GM23248 (cell line): ENCODE results near the gene SNRPB. TPM values are rescaled to one million over a fixed set of nuclear protein-coding genes. Genes with fewer than 3 reads are reported as not detected.

Source experiments
- DNase-seq: peaks from one replicate; pipeline ENCODE4 v3.0.0-alpha.2; 2015
- H2AFZ ChIP-seq: fragments of 200-600 bp; sonication (generic); 2 replicates; pipeline ENCODE4 v1.6.1; 2016; ENCODE audit warnings: antibody characterized with exemption
- H3F3A ChIP-seq: fragments of 200-600 bp; sonication (generic); 2 replicates; pipeline ENCODE4 v1.6.1; 2016; ENCODE audit warnings: mild to moderate bottlenecking, antibody characterized with exemption, mixed run types; ENCODE audit not compliant: insufficient read depth
- H3K27ac ChIP-seq: fragments of 200-600 bp; sonication (generic); 2 replicates; pipeline ENCODE4 v1.5.1; 2016; ENCODE audit warnings: mild to moderate bottlenecking
- H3K27me3 ChIP-seq: fragments of 200-600 bp; sonication (generic); replicated peaks from 2 replicates; pipeline ENCODE4 v1.6.1; 2016; ENCODE audit warnings: mild to moderate bottlenecking; ENCODE audit not compliant: insufficient read depth
- H3K36me3 ChIP-seq: fragments of 200-600 bp; sonication (generic); 2 replicates; pipeline ENCODE4 v1.6.1; 2016; ENCODE audit warnings: low read depth, mild to moderate bottlenecking
- H3K4me1 ChIP-seq: fragments of 200-600 bp; sonication (generic); 2 replicates; pipeline ENCODE4 v1.6.1; 2016; ENCODE audit warnings: mild to moderate bottlenecking; ENCODE audit not compliant: insufficient read depth
- H3K4me2 ChIP-seq: fragments of 200-600 bp; sonication (generic); one replicate; pipeline ENCODE4 v1.6.1; 2016; ENCODE audit warnings: mild to moderate bottlenecking; ENCODE audit not compliant: unreplicated experiment
- H3K4me3 ChIP-seq: fragments of 200-600 bp; sonication (generic); 2 replicates; pipeline ENCODE4 v1.5.1; 2016; ENCODE audit warnings: mild to moderate bottlenecking
- H3K79me2 ChIP-seq: fragments of 200-600 bp; sonication (generic); 2 replicates; pipeline ENCODE4 v1.6.1; 2016; ENCODE audit warnings: mild to moderate bottlenecking; ENCODE audit not compliant: insufficient read depth
- H3K9ac ChIP-seq: fragments of 200-600 bp; sonication (generic); 2 replicates; pipeline ENCODE4 v1.6.1; 2016; ENCODE audit warnings: mild to moderate bottlenecking
- H3K9me2 ChIP-seq: fragments of 200-600 bp; sonication (generic); 2 replicates; pipeline ENCODE4 v1.6.1; 2016; ENCODE audit warnings: mixed run types, mild to moderate bottlenecking, moderate library complexity; ENCODE audit not compliant: insufficient read depth
- H3K9me3 ChIP-seq: fragments of 200-600 bp; sonication (generic); one replicate; pipeline ENCODE4 v1.6.1; 2017; ENCODE audit warnings: low read depth
- H4K20me1 ChIP-seq: fragments of 200-600 bp; sonication (generic); 2 replicates; pipeline ENCODE4 v1.6.0; 2016; ENCODE audit not compliant: insufficient read depth
- EZH2 ChIP-seq: fragments of 200-600 bp; sonication (generic); IDR thresholded peaks from 2 replicates; pipeline ENCODE4 v1.6.1; 2018; ENCODE audit warnings: antibody characterized with exemption, mild to moderate bottlenecking; ENCODE audit not compliant: insufficient read depth, poor library complexity, severe bottlenecking
- EZH2phosphoT487 ChIP-seq: fragments of 200-600 bp; sonication (generic); IDR thresholded peaks from 2 replicates; pipeline ENCODE4 v1.6.1; 2018; ENCODE audit warnings: antibody characterized with exemption, moderate library complexity, mild to moderate bottlenecking, low read depth; ENCODE audit not compliant: insufficient read depth
- WGBS, 2 experiments: methylation state at CpG; one replicate each; pipeline ENCODE4 v1.1.6; 2015 to 2017; ENCODE audit warnings: low lambda C conversion rate in 2 of 2, low coverage in 1 of 2; ENCODE audit errors: missing lambda C conversion rate in 2 of 2; 5-methylcytosine and 5-hydroxymethylcytosine counted together
- in situ Hi-C: fragments of 300-500 bp; cut with MboI; formaldehyde crosslinking; loops from 2 replicates; pipeline ENCODE4 v1.15.0; 2020
- polyA plus RNA-seq: library from polyadenylated mRNA; unstranded; fragments of >200 nt; fragmentation: Nextera tagmentation; extraction: Ambion mirVana; gene quantifications from 2 replicates; pipeline ENCODE4 v1.2.1, GENCODE V29; 2016
- total RNA-seq: library from RNA; depleted of rRNA; stranded (reverse); fragments of >200 nt; shearing (Covaris generic); gene quantifications from 2 replicates; pipeline ENCODE4 v1.2.3, GENCODE V29; 2014

Gene SNRPB
- total and polyA plus RNA-seq, 2 experiments from 2014 or later, result 221 to 280 TPM

DNA sequence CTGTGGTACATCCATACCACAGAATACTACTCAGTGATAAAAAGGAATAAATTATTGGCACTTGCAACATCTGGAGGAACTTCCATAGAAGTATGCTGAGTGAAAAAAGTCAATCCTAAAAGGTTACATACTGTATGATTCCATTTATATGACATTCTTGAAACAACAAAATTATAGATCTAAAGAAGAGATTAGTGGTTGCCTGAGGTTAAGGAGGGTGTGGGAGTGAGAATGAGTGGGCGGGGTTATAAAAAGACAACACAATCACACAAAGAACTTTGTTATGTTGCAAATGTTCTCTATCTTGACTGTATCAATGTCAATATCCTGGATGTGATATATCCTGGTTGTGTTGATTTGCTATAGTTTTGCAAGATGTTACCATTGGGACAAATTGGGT, 21.2 kb downstream of the SNRPB start:
- no peaks in the 10 kb centered on the region for H4K20me1 ChIP-seq
- H3K36me3 ChIP-seq, result no peaks in the 10 kb centered on the region
- no peak overlapping the region for H2AFZ ChIP-seq
- H3K4me1 ChIP-seq, result peaks cover 10% of the 10 kb centered on the region; the same call in 1 of the 2 replicates
- no peaks in the 10 kb centered on the region for H3K79me2 ChIP-seq
- H3K9ac ChIP-seq, result no peak overlapping the region
- H3K27me3 ChIP-seq, result no peaks in the 10 kb centered on the region
- H3F3A ChIP-seq, result peaks cover 19% of the 10 kb centered on the region
- H3K4me3 ChIP-seq, result no peak overlapping the region
- H3K9me2 ChIP-seq, result no peaks in the 10 kb centered on the region
- DNase-seq, result no peak
- in situ Hi-C loops, result no loop called here
- H3K9me3 ChIP-seq, result no peaks in the 10 kb centered on the region
- TF ChIP-seq EZH2 (no peak), EZH2phosphoT487 (no peak)
- no peak overlapping the region for H3K4me2 ChIP-seq
- no peak overlapping the region for H3K27ac ChIP-seq
- WGBS, 2 experiments, result 77 to 93% methylated on average over 1 of the region's 1 CpG

- H3K27me3 ChIP-seq, result no peaks in the 10 kb centered on the region
- H3K9me3 ChIP-seq, result no peaks in the 10 kb centered on the region
- no peak overlapping the region for H3K4me2 ChIP-seq
- no peak overlapping the region for H3K9ac ChIP-seq
- no peaks in the 10 kb centered on the region for H3K36me3 ChIP-seq
- peaks cover 12% of the 10 kb centered on the region for H3F3A ChIP-seq
- no peaks in the 10 kb centered on the region for H4K20me1 ChIP-seq
- TF ChIP-seq EZH2phosphoT487, result no peak
- TF ChIP-seq EZH2, result no peak
- H3K27ac ChIP-seq, result no peak overlapping the region
- no peak overlapping the region for H2AFZ ChIP-seq
- H3K79me2 ChIP-seq, result no peaks in the 10 kb centered on the region
- 35 to 42% methylated on average over 4 of the region's 4 CpGs for WGBS, 2 experiments
- H3K4me1 ChIP-seq, result peaks cover 10% of the 10 kb centered on the region; the same call in 1 of the 2 replicates
- no peak for DNase-seq
- in situ Hi-C loops, result no loop called here
- no peaks in the 10 kb centered on the region for H3K9me2 ChIP-seq
- no peak overlapping the region for H3K4me3 ChIP-seq
These were observed 23.7 kb downstream of the SNRPB start for GRCh38 chr20:2446845-2447244.

GRCh38 chr20:2431185-2431584, 39.4 kb downstream of the SNRPB start:
- Histone ChIP-seq H3F3A (no peaks in the 10 kb centered on the region), H3K79me2 (no peaks in the 10 kb centered on the region), H3K9ac (no peak overlapping the region), H4K20me1 (no peaks in the 10 kb centered on the region), H3K27me3 (peaks cover 16% of the 10 kb centered on the region), H2AFZ (no peak overlapping the region), H3K9me3 (no peaks in the 10 kb centered on the region), H3K9me2 (no peaks in the 10 kb centered on the region), H3K36me3 (no peaks in the 10 kb centered on the region), H3K27ac (no peak overlapping the region), H3K4me1 (no peaks in the 10 kb centered on the region), H3K4me2 (no peak overlapping the region), H3K4me3 (no peak overlapping the region)
- DNase-seq, result no peak
- in situ Hi-C loops, result no loop called here
- TF ChIP-seq EZH2phosphoT487, result no peak
- TF ChIP-seq EZH2, result no peak
- WGBS, 2 experiments, result 0 to 3% methylated on average over 1 of the region's 1 CpG

DNA sequence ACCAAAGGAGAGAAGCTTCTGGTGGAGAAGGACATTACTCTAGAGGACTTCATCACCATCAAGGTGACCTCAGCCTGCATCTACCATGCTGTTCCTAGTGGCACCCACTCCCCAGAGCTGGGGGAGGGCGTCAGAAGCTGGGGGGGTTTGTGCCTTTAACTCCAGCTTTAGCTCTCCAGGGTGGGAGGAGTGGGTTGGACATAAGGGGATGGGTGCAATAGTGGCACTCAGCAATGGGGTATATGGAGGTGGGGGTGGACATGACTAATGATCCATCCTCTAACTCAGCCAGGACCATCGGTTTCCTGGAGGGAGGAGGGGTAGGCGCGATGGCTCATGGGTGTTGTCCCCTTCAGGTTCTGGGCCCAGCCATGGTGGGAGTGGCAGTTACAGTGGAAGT, 40.1 kb downstream of the SNRPB start:
- no peak overlapping the region for H3K4me2 ChIP-seq
- no peaks in the 10 kb centered on the region for H3K9me3 ChIP-seq
- H3K27ac ChIP-seq, result no peak overlapping the region
- H3F3A ChIP-seq, result no peaks in the 10 kb centered on the region
- no peaks in the 10 kb centered on the region for H4K20me1 ChIP-seq
- 44 to 55% methylated on average over 4 of the region's 4 CpGs for WGBS, 2 experiments
- no peaks in the 10 kb centered on the region for H3K4me1 ChIP-seq
- H3K79me2 ChIP-seq, result no peaks in the 10 kb centered on the region
- no peak overlapping the region for H2AFZ ChIP-seq
- peaks cover 16% of the 10 kb centered on the region for H3K27me3 ChIP-seq
- in situ Hi-C loops, result no loop called here
- no peak overlapping the region for H3K4me3 ChIP-seq
- DNase-seq, result no peak
- no peak for TF ChIP-seq EZH2phosphoT487
- TF ChIP-seq EZH2, result no peak
- no peaks in the 10 kb centered on the region for H3K36me3 ChIP-seq
- no peaks in the 10 kb centered on the region for H3K9me2 ChIP-seq
- no peak overlapping the region for H3K9ac ChIP-seq

GRCh38 chr20:2429051-2429450, 41.5 kb downstream of the SNRPB start:
- H3K9me2 ChIP-seq, result no peaks in the 10 kb centered on the region
- H3K9ac ChIP-seq, result no peak overlapping the region
- no peaks in the 10 kb centered on the region for H3K79me2 ChIP-seq
- 44 to 49% methylated on average over 6 of the region's 6 CpGs for WGBS, 2 experiments
- DNase-seq, result peak; percentile 26
- TF ChIP-seq EZH2 (no peak), EZH2phosphoT487 (no peak)
- H3K4me2 ChIP-seq, result no peak overlapping the region
- in situ Hi-C loops, result no loop called here
- no peaks in the 10 kb centered on the region for H3K4me1 ChIP-seq
- no peaks in the 10 kb centered on the region for H3F3A ChIP-seq
- no peaks in the 10 kb centered on the region for H3K36me3 ChIP-seq
- peaks cover 14% of the 10 kb centered on the region for H3K27me3 ChIP-seq
- H3K9me3 ChIP-seq, result no peaks in the 10 kb centered on the region
- no peak overlapping the region for H2AFZ ChIP-seq
- H3K27ac ChIP-seq, result no peak overlapping the region
- no peaks in the 10 kb centered on the region for H4K20me1 ChIP-seq
- H3K4me3 ChIP-seq, result no peak overlapping the region
